ENCODE data around the gene OR6C1.

DNA sequence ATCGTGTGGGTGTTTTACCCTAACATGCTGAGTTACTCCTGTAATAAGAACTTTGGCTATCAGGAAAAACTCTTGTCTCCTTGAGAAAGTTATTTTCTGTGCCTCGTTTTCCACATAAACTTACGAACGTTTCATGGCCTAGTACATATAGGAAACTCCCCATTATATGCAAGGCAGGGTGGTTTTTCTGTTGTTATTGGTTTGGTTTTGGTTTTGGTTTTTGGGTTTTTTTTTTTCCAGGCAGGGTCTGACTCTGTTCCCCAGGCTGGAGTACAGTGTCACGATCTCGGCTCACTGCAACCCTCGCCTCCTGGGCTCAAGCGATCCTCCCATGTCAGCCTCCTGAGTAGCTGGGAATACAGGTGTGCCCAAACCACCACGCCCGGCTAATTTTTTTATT, 21.9 kb downstream of the OR6C1 start:
- TF ChIP-seq, protein P1, sequence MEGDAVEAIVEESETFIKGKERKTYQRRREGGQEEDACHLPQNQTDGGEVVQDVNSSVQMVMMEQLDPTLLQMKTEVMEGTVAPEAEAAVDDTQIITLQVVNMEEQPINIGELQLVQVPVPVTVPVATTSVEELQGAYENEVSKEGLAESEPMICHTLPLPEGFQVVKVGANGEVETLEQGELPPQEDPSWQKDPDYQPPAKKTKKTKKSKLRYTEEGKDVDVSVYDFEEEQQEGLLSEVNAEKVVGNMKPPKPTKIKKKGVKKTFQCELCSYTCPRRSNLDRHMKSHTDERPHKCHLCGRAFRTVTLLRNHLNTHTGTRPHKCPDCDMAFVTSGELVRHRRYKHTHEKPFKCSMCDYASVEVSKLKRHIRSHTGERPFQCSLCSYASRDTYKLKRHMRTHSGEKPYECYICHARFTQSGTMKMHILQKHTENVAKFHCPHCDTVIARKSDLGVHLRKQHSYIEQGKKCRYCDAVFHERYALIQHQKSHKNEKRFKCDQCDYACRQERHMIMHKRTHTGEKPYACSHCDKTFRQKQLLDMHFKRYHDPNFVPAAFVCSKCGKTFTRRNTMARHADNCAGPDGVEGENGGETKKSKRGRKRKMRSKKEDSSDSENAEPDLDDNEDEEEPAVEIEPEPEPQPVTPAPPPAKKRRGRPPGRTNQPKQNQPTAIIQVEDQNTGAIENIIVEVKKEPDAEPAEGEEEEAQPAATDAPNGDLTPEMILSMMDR (IDR thresholded peaks at IDR 0.05; ENCODE audit: insufficient read depth, low read depth, low read length): no peak
- no peak for TF ChIP-seq EZH2 (IDR thresholded peaks at IDR 0.05; ENCODE audit: insufficient read depth, low read length)

Data from astrocyte (in vitro differentiated cells and primary cell).